ENCODE results near the gene CTCFL.

DNA sequence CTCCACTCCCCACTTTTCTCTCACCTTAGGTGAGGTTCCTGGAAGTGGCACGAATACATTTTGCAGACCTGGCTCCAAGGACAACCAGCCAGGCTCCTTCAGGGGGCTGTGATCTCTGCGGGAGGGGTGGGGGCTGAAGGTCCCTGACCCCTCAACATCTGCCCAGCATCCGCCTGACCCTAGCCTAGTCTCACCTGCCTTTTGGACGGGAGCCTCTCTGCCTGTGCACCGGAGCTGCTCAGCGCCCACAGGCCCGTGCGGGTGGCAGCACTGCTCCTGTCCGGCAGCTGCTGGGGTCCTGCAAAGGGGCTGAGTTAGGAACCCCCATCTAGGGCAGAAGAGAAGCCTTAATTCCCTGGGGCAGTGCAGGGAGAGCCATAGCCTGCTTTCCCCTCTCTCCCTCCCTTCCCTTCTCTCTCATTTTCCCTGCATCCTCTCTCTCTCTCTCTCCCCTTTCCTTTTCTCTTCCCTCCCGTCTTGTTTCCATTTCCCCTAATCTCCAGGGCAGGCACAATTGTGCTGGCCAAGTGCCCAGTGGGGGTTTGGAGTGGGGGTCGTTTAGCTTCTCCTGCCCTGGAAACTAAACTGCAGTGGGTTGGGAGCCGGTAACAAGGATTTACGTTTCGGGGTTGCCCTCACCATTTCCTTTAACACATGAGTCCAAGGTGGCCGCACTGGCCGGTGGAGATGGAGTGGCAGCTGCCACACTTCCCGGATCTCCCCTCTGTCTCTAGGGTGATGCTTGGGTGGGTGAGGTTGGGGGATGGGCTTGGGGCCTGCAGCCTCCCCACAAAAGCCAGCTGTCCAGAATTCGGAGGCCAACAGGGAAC, 54.1 kb downstream of the CTCFL start:
- no peak for TF ChIP-seq CTCF (IDR thresholded peaks at IDR 0.05; ENCODE audit: control extremely low read depth in 1 of 3, insufficient read depth in 1 of 3, low read depth in 1 of 3, low read length in 3 of 3)
- no peak for TF ChIP-seq POLR2A (IDR thresholded peaks at IDR 0.05; ENCODE audit: control extremely low read depth in 1 of 2, low read depth in 2 of 2, low read length in 2 of 2)
- no peak for TF ChIP-seq CEBPB (IDR thresholded peaks at IDR 0.05; ENCODE audit: low read depth, low read length)
- no peak for TF ChIP-seq MAFK (IDR thresholded peaks at IDR 0.05; ENCODE audit: low read depth, low read length)
- TF ChIP-seq TEAD4 (IDR thresholded peaks at IDR 0.05; ENCODE audit: low read depth, low read length): no peak
- no peak for TF ChIP-seq HDAC2 (IDR thresholded peaks at IDR 0.05; ENCODE audit: borderline replicate concordance in 1 of 2, low read depth in 2 of 2, low read length in 2 of 2)
- no peak for TF ChIP-seq EZH2 (IDR thresholded peaks at IDR 0.05; ENCODE audit: low read depth, low read length, severe bottlenecking)
- no peak for TF ChIP-seq EP300 (IDR thresholded peaks at IDR 0.05; ENCODE audit: borderline replicate concordance in 1 of 2, low read depth in 2 of 2, low read length in 2 of 2)
- TF ChIP-seq SIN3A (conservative IDR thresholded peaks at IDR 0.05 in 1 of 2, IDR thresholded peaks at IDR 0.05 in 1 of 2; ENCODE audit: low read depth in 1 of 2, low read length in 2 of 2): no peak
- TF ChIP-seq KDM1A (IDR thresholded peaks at IDR 0.05; ENCODE audit: borderline replicate concordance, low read length): no peak

Data from H1 (cell line).